ENCODE results near the gene DGUOK.

The DGUOK gene

DNA sequence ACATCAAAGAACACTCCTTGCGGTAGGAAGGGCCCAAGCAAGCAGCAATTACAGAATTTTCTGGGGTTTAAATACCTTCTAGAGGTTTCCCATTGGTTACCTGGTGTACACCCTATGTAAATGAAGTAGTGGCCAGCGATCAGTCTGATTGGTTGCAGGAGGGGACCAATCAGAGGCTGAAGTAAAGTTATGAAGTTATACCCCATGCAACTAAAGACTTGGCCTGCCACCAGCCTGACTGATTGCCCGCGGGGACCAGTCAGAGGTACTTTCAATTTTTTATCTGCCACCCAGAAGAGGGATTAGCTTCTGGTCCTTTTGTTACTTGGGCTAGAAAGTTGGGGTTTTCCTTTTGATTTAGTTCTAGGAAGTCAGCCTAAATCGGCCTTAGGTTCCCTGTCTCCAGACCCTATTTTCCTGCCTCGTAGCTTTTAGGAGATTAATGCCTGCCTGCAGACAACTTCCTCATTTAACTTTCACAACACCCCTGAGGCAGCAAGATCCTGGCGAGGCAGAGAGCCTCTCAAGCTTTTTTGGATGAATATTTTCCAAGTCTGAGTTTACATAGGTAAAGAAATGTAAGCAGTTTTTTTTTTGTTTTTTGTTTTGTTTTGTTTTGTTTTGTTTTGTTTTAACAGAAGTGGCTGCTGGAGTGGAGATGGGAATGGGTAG is 1.5 kb upstream of the DGUOK start:
- TF ChIP-seq TARDBP (IDR thresholded peaks at IDR 0.05): no peak
- TF ChIP-seq ARNT (IDR thresholded peaks at IDR 0.05): no peak
- no peak for TF ChIP-seq SP1 (IDR thresholded peaks at IDR 0.05)
- CTCF ChIA-PET: no interaction called here
- POLR2A ChIA-PET: no interaction called here
- DNase-seq (ENCODE audit: extremely low spot score): no peak

DNA sequence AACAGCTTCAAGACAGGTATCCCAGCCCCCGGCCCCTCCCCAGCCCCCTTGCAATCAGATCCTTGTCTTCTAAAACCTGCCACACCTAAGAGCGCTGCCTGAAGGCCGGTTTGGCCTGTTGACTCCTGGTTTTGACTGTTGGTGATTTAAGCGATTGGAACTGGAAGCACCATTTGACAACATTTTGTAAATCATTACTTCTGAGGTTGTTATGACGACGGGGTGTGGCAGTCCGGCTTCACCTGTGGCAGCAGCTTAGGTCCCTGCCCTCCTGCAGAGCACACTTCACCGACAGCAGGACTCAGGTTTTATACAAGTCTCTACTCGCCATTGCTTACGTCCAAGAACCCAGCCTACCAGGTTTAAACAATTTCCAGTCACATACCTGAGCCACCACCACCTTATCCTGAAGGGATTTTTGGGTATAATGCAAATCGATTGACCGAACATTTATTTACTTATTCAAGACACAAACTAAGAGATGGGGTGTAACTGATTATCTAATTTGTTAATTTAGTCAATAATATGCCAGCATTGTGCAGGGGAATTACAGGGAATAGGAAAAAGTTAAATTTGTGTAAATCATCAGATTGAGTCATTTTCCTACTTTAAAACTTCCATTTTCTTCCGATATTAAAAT is 707 bp upstream of the DGUOK start:
- TF ChIP-seq L3MBTL2 (conservative IDR thresholded peaks at IDR 0.05) (no peak), FOXK2 (IDR thresholded peaks at IDR 0.05) (no peak), TARDBP (IDR thresholded peaks at IDR 0.05) (no peak), ZNF384 (IDR thresholded peaks at IDR 0.05) (no peak), FOXA1 (IDR thresholded peaks at IDR 0.05) (no peak), ELF4 (IDR thresholded peaks at IDR 0.05) (no peak), ARNT (IDR thresholded peaks at IDR 0.05) (no peak), NFRKB (IDR thresholded peaks at IDR 0.05) (no peak), FOXM1 (IDR thresholded peaks at IDR 0.05; ENCODE audit: borderline replicate concordance) (no peak), CTBP1 (IDR thresholded peaks at IDR 0.05; ENCODE audit: borderline replicate concordance) (no peak), SUZ12 (IDR thresholded peaks at IDR 0.05) (no peak)
- TF ChIP-seq, protein P1, sequence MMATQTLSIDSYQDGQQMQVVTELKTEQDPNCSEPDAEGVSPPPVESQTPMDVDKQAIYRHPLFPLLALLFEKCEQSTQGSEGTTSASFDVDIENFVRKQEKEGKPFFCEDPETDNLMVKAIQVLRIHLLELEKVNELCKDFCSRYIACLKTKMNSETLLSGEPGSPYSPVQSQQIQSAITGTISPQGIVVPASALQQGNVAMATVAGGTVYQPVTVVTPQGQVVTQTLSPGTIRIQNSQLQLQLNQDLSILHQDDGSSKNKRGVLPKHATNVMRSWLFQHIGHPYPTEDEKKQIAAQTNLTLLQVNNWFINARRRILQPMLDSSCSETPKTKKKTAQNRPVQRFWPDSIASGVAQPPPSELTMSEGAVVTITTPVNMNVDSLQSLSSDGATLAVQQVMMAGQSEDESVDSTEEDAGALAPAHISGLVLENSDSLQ (IDR thresholded peaks at IDR 0.05): no peak
- CTCF ChIA-PET: no interaction called here
- POLR2A ChIA-PET: no interaction called here
- no peak for DNase-seq (ENCODE audit: extremely low spot score)

GRCh38 chr2:73927344-73927743 is 664 bp downstream of the DGUOK start:
- CTCF ChIA-PET: no interaction called here

GRCh38 chr2:73928963-73929347 is 2.3 kb downstream of the DGUOK start:
- ChIA-PET CTCF (no interaction called here), POLR2A (no interaction called here)
- TF ChIP-seq FOXK2 (IDR thresholded peaks at IDR 0.05) (no peak), HDGF (IDR thresholded peaks at IDR 0.05; ENCODE audit: borderline replicate concordance) (no peak), FOXA1 (IDR thresholded peaks at IDR 0.05) (no peak), ARNT (IDR thresholded peaks at IDR 0.05) (no peak), ELF4 (IDR thresholded peaks at IDR 0.05) (no peak), CTBP1 (IDR thresholded peaks at IDR 0.05; ENCODE audit: borderline replicate concordance) (no peak)
- no peak for DNase-seq (ENCODE audit: extremely low spot score)

More at GRCh38 chr2:73927344-73927743, 664 bp downstream of the DGUOK start:
- TF ChIP-seq FOXM1 (IDR thresholded peaks at IDR 0.05; ENCODE audit: borderline replicate concordance) (no peak), HDGF (IDR thresholded peaks at IDR 0.05; ENCODE audit: borderline replicate concordance) (no peak), BHLHE40 (IDR thresholded peaks at IDR 0.05; ENCODE audit: borderline replicate concordance) (no peak), ELF4 (IDR thresholded peaks at IDR 0.05) (no peak)
- POLR2A ChIA-PET: interaction anchor here (0.6 to 1.0 kb wide), 9 partner anchors 9 to 251 kb away, joined by 3 to 6 read pairs (median 3); partner anchors contain the start of genes ACTG2 and MOB1A
- DNase-seq (ENCODE audit: extremely low spot score): no peak

DNA sequence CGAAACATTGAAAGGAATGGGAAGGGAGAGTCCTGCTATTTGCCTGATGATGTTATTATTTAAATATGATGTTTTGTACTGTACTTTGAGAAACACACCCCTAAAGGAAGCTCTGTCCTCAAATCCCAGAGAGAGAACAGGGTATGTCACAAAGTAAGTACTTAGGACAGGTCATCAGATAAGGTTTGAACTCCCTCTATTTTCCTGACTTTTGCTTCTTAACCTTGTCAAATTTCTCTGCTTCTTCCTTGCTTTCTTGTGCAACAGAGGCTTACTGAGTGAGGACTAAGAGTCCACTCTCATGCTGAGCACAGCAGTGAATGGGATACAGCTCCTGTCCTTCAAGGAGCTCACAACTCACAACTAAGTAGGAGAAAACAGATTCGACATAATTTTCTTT is 3.7 kb downstream of the DGUOK start:
- ChIA-PET CTCF (no interaction called here), POLR2A (no interaction called here)
- no peak for DNase-seq (ENCODE audit: extremely low spot score)
- TF ChIP-seq SUZ12 (IDR thresholded peaks at IDR 0.05): no peak
- no peak for TF ChIP-seq LEF1 (IDR thresholded peaks at IDR 0.05; ENCODE audit: borderline replicate concordance)
- TF ChIP-seq, protein P1 (IDR thresholded peaks at IDR 0.05): no peak
- no peak for TF ChIP-seq ELF4 (IDR thresholded peaks at IDR 0.05)

- no peak for DNase-seq (ENCODE audit: extremely low spot score)
- TF ChIP-seq BHLHE40 (IDR thresholded peaks at IDR 0.05; ENCODE audit: borderline replicate concordance) (no peak), FOXK2 (IDR thresholded peaks at IDR 0.05) (no peak), TARDBP (IDR thresholded peaks at IDR 0.05) (no peak), FOXA1 (IDR thresholded peaks at IDR 0.05) (no peak), ZNF384 (IDR thresholded peaks at IDR 0.05) (no peak), FOXM1 (IDR thresholded peaks at IDR 0.05; ENCODE audit: borderline replicate concordance) (no peak), SUZ12 (IDR thresholded peaks at IDR 0.05) (no peak), CTBP1 (IDR thresholded peaks at IDR 0.05; ENCODE audit: borderline replicate concordance) (no peak), ELF4 (IDR thresholded peaks at IDR 0.05) (no peak), L3MBTL2 (conservative IDR thresholded peaks at IDR 0.05) (no peak), NFRKB (IDR thresholded peaks at IDR 0.05) (no peak)
- TF ChIP-seq, protein P1 (IDR thresholded peaks at IDR 0.05): no peak
- ChIA-PET POLR2A (no interaction called here), CTCF (no interaction called here)
These were observed 5.1 kb downstream of the DGUOK start for GRCh38 chr2:73931531-73932500.
